SK-N-SH (cell line): ENCODE results near the gene GTF2I. TPM values are rescaled to one million over a fixed set of nuclear protein-coding genes. Genes with fewer than 3 reads are reported as not detected.

Source experiments
- CTCF ChIA-PET: fragments of 300-600, 350-600 bp; formaldehyde crosslinking; extraction: SDS; loops from one replicate; lab custom pipeline; 2021; lab: Yijun Ruan, JAX
- POLR2A ChIA-PET: fragments of 350-600 bp; sonication (Branson Sonifier 250); formaldehyde crosslinking; extraction: SDS; loops from one replicate; lab custom pipeline; 2020; ENCODE audit warnings: antibody characterized with exemption, inconsistent platforms; lab: Yijun Ruan, JAX
- DNase-seq: peaks from one replicate; pipeline ENCODE4 v3.0.0; 2012
- H2AFZ ChIP-seq: fragments of 200-600 bp; sonication (generic); 2 replicates; pipeline ENCODE4 v1.8.1; 2016; ENCODE audit warnings: antibody characterized with exemption, mild to moderate bottlenecking, low read depth
- H3F3A ChIP-seq: fragments of 200-600 bp; sonication (generic); replicated peaks from 2 replicates; pipeline ENCODE3; 2016; ENCODE audit warnings: antibody characterized with exemption, mild to moderate bottlenecking; ENCODE audit not compliant: insufficient read depth
- H3K27ac ChIP-seq, 2 experiments: fragments of 200-500 bp in 1 of 2; fragments of 200-600 bp in 1 of 2; sonication (Bioruptor generic) in 1 of 2; sonication (generic), shearing (Covaris generic) in 1 of 2; 2 replicates each; pipeline versions ENCODE4 v1.5.1 to v1.6.1; 2014 to 2016; ENCODE audit warnings: low read depth in 2 of 2, inconsistent platforms in 1 of 2, low read length in 1 of 2, mild to moderate bottlenecking in 1 of 2, mixed read lengths in 1 of 2
- H3K27me3 ChIP-seq: fragments of 200-600 bp; sonication (generic), shearing (Covaris generic); 2 replicates; pipeline ENCODE4 v1.6.1; 2016; ENCODE audit warnings: mixed run types; ENCODE audit not compliant: insufficient read depth
- H3K36me3 ChIP-seq, 2 experiments: fragments of 200-500 bp in 1 of 2; fragments of 200-600 bp in 1 of 2; sonication (Bioruptor generic) in 1 of 2; sonication (generic) in 1 of 2; replicated peaks in 1 of 2; 2 replicates each; pipeline versions ENCODE3 to v1.5.1; 2014 to 2016; ENCODE audit warnings: low read length in 1 of 2, mild to moderate bottlenecking in 1 of 2; ENCODE audit not compliant: insufficient read depth in 2 of 2, control insufficient read depth in 1 of 2
- H3K4me1 ChIP-seq, 2 experiments: fragments of 200-500 bp in 1 of 2; fragments of 200-600 bp in 1 of 2; sonication (Bioruptor generic) in 1 of 2; sonication (generic), shearing (Covaris generic) in 1 of 2; 2 replicates each; pipeline versions ENCODE4 v1.5.1 to v1.6.1; 2014 to 2016; ENCODE audit warnings: low read depth in 1 of 2, low read length in 1 of 2, mixed run types in 1 of 2; ENCODE audit not compliant: insufficient read depth in 2 of 2, control insufficient read depth in 1 of 2
- H3K4me2 ChIP-seq: fragments of 200-600 bp; sonication (generic), shearing (Covaris generic); 2 replicates; pipeline ENCODE4 v1.6.1; 2017; ENCODE audit warnings: mixed run types
- H3K4me3 ChIP-seq, 2 experiments: fragments of 200-500 bp in 1 of 2; fragments of 200-600 bp in 1 of 2; sonication (Bioruptor generic) in 1 of 2; sonication (generic), shearing (Covaris generic) in 1 of 2; 2 replicates each; pipeline versions ENCODE4 v1.5.1 to v1.8.1; 2014 to 2016; ENCODE audit warnings: low read depth in 2 of 2, inconsistent platforms in 1 of 2, low read length in 1 of 2, mild to moderate bottlenecking in 1 of 2, mixed read lengths in 1 of 2, moderate library complexity in 1 of 2
- H3K79me2 ChIP-seq: fragments of 200-600 bp; sonication (generic); 2 replicates; pipeline ENCODE4 v1.8.1; 2017; ENCODE audit warnings: mild to moderate bottlenecking; ENCODE audit not compliant: insufficient read depth
- H3K9ac ChIP-seq: fragments of 200-600 bp; sonication (generic); 2 replicates; pipeline ENCODE4 v1.6.1; 2017; ENCODE audit warnings: mixed run types
- H3K9me2 ChIP-seq: fragments of 200-600 bp; sonication (generic); 2 replicates; pipeline ENCODE4 v1.6.1; 2017; ENCODE audit warnings: mixed run types
- H3K9me3 ChIP-seq: fragments of 200-600 bp; sonication (generic); 2 replicates; pipeline ENCODE4 v1.6.1; 2017; ENCODE audit warnings: mixed run types, mild to moderate bottlenecking, moderate library complexity
- H4K20me1 ChIP-seq: fragments of 200-600 bp; sonication (generic); 2 replicates; pipeline ENCODE4 v1.6.1; 2017; ENCODE audit warnings: mild to moderate bottlenecking, mixed run types; ENCODE audit not compliant: insufficient read depth
- CHD2 ChIP-seq: fragments of 150-350 bp; IDR thresholded peaks from 2 replicates; pipeline ENCODE4 v1.6.1; 2018; ENCODE audit warnings: low read length; ENCODE audit not compliant: partially characterized antibody
- CTCF ChIP-seq: fragments of 200-600 bp; sonication (generic); IDR thresholded peaks from 2 replicates; pipeline ENCODE4 v1.6.1; 2017; ENCODE audit warnings: antibody characterized with exemption, mild to moderate bottlenecking, moderate library complexity
- ELF1 ChIP-seq: IDR thresholded peaks from 2 replicates; pipeline ENCODE4 v1.4.0; 2012
- EZH2phosphoT487 ChIP-seq: fragments of 200-600 bp; sonication (generic); IDR thresholded peaks from 2 replicates; pipeline ENCODE4 v1.6.1; 2017; ENCODE audit warnings: low read depth, mixed run types, mild to moderate bottlenecking, antibody characterized with exemption, moderate library complexity, borderline replicate concordance
- GABPA ChIP-seq: IDR thresholded peaks from 2 replicates; pipeline ENCODE4 v1.4.0; 2012; ENCODE audit warnings: low read depth, mild to moderate bottlenecking
- MAX ChIP-seq: IDR thresholded peaks from 2 replicates; pipeline ENCODE4 v1.4.0; 2012; ENCODE audit warnings: low read depth
- MEF2A ChIP-seq: IDR thresholded peaks from 2 replicates; pipeline ENCODE4 v1.4.0; 2012; ENCODE audit warnings: low read depth, borderline replicate concordance
- MXI1 ChIP-seq: IDR thresholded peaks from 2 replicates; pipeline ENCODE4 v1.6.1; 2012; ENCODE audit warnings: mild to moderate bottlenecking, low read depth, low read length, improper control_type of control experiment
- NFIC ChIP-seq: IDR thresholded peaks from 2 replicates; pipeline ENCODE4 v1.4.0; 2012; ENCODE audit warnings: borderline replicate concordance
- NRF1 ChIP-seq: IDR thresholded peaks from 2 replicates; pipeline ENCODE4 v1.6.1; 2012; ENCODE audit warnings: low read depth, mild to moderate bottlenecking, low read length
- RAD21 ChIP-seq: IDR thresholded peaks from 2 replicates; pipeline ENCODE4 v1.6.1; 2012; ENCODE audit warnings: mild to moderate bottlenecking, low read length
- RCOR1 ChIP-seq: fragments of 150-350 bp; IDR thresholded peaks from 2 replicates; pipeline ENCODE4 v1.6.1; 2017; ENCODE audit warnings: antibody characterized with exemption, low read length
- RFX5 ChIP-seq: IDR thresholded peaks from 2 replicates; pipeline ENCODE4 v1.6.1; 2012; ENCODE audit warnings: mild to moderate bottlenecking, improper control_type of control experiment, low read length
- RXRA ChIP-seq: IDR thresholded peaks from 2 replicates; pipeline ENCODE4 v1.4.0; 2012; ENCODE audit warnings: low read depth, mild to moderate bottlenecking, borderline replicate concordance
- SIN3A ChIP-seq: IDR thresholded peaks from 2 replicates; pipeline ENCODE4 v1.6.1; 2012; ENCODE audit warnings: low read depth, mild to moderate bottlenecking, low read length, moderate library complexity, borderline replicate concordance
- SMC3 ChIP-seq: IDR thresholded peaks from 2 replicates; pipeline ENCODE4 v1.6.1; 2012; ENCODE audit warnings: low read depth, low read length, improper control_type of control experiment
- TAF1 ChIP-seq: IDR thresholded peaks from 2 replicates; pipeline ENCODE4 v1.6.1; 2012; ENCODE audit warnings: low read depth, mild to moderate bottlenecking, low read length, moderate library complexity, borderline replicate concordance
- TCF12 ChIP-seq: IDR thresholded peaks from 2 replicates; pipeline ENCODE4 v1.4.0; 2012
- USF1 ChIP-seq: IDR thresholded peaks from 2 replicates; pipeline ENCODE4 v1.4.0; 2012; ENCODE audit warnings: low read depth, borderline replicate concordance
- USF2 ChIP-seq: fragments of 150-350 bp; IDR thresholded peaks from 2 replicates; pipeline ENCODE4 v1.6.1; 2017; ENCODE audit warnings: antibody characterized with exemption, low read length, low read depth, borderline replicate concordance
- YY1 ChIP-seq: IDR thresholded peaks from 2 replicates; pipeline ENCODE4 v1.4.0; 2012; ENCODE audit warnings: low read depth, mild to moderate bottlenecking
- WGBS: methylation state at CpG from one replicate; pipeline ENCODE4 v1.1.6; 2017; ENCODE audit warnings: low lambda C conversion rate; 5-methylcytosine and 5-hydroxymethylcytosine counted together
- polyA plus RNA-seq, 3 experiments: library from polyadenylated mRNA; depleted of rRNA; stranded (reverse); fragments of >200 nt; gene quantifications; 2 replicates each; pipeline ENCODE4 v1.2.3, GENCODE V29; 2012

GTF2I gene
- polyA plus RNA-seq, 1 of the 3 experiments (the other 2 are of a cell fraction), result 90.5 TPM

- Histone ChIP-seq H2AFZ (no peak overlapping the region), H3K4me3 (no peak overlapping the region)
- TF ChIP-seq NRF1, result no peak
- TF ChIP-seq RAD21, result no peak
- no peak for TF ChIP-seq ELF1
- no peak for TF ChIP-seq CTCF
- no peak for TF ChIP-seq MEF2A
- no peak for TF ChIP-seq CHD2
- no peak for TF ChIP-seq RCOR1
- TF ChIP-seq EZH2phosphoT487, result no peak
- TF ChIP-seq NFIC, result no peak
- TF ChIP-seq TAF1, result no peak
- no peak for TF ChIP-seq SIN3A
- TF ChIP-seq GABPA, result no peak
- TF ChIP-seq USF2, result no peak
- TF ChIP-seq SMC3, result no peak
- TF ChIP-seq, all 33 proteins: peak for 0
- peaks cover 4 to 12% of the 10 kb centered on the region in 2 experiments; a peak in 3 of 4 replicates for H3K4me1 ChIP-seq
- H3K9me3 ChIP-seq, result no peaks in the 10 kb centered on the region
- no peak for DNase-seq
- CTCF ChIA-PET, result interaction anchor here (1.4 to 1.5 kb wide), 2 partner anchors 231 to 232 kb away, joined by 3 read pairs; no protein-coding TSS in a partner anchor
- no peak overlapping the region for H3K4me2 ChIP-seq
- no peak overlapping the region for H3K27ac ChIP-seq
- 87% methylated on average over 8 of the region's 8 CpGs for WGBS
- H4K20me1 ChIP-seq, result no peaks in the 10 kb centered on the region
- H3K27me3 ChIP-seq, result no peaks in the 10 kb centered on the region
- peaks cover 3% of the 10 kb centered on the region for H3F3A ChIP-seq
- H3K79me2 ChIP-seq, result no peaks in the 10 kb centered on the region
- H3K36me3 ChIP-seq, result no peaks in the 10 kb centered on the region
- H3K9ac ChIP-seq, result no peak overlapping the region
- no peaks in the 10 kb centered on the region for H3K9me2 ChIP-seq
- POLR2A ChIA-PET, result no interaction called here
Measured at GRCh38 chr7:74632505-74632904, 25.0 kb upstream of the GTF2I start.

- Histone ChIP-seq H3K36me3 (no peaks in the 10 kb centered on the region), H3K27ac (no peak overlapping the region), H3F3A (peaks cover 3% of the 10 kb centered on the region), H3K9me3 (no peaks in the 10 kb centered on the region), H3K4me2 (no peak overlapping the region), H3K79me2 (no peaks in the 10 kb centered on the region), H4K20me1 (no peaks in the 10 kb centered on the region), H3K9me2 (no peaks in the 10 kb centered on the region), H2AFZ (no peak overlapping the region), H3K4me1 (peaks cover 2 to 12% of the 10 kb centered on the region in 2 experiments; a peak in 3 of 4 replicates), H3K9ac (no peak overlapping the region), H3K27me3 (no peaks in the 10 kb centered on the region), H3K4me3 (no peak overlapping the region)
- DNase-seq, result no peak
- POLR2A ChIA-PET, result no interaction called here
- CTCF ChIA-PET, result interaction anchor here (1.1 to 1.5 kb wide), 3 partner anchors 9 to 233 kb away, joined by 3 read pairs; no protein-coding TSS in a partner anchor
- TF ChIP-seq YY1, result no peak
- no peak for TF ChIP-seq RXRA
- TF ChIP-seq GABPA, result no peak
- no peak for TF ChIP-seq USF1
- TF ChIP-seq SMC3, result no peak
- TF ChIP-seq MAX, result no peak
- no peak for TF ChIP-seq TCF12
- no peak for TF ChIP-seq NFIC
- TF ChIP-seq MEF2A, result no peak
- TF ChIP-seq RFX5, result no peak
- no peak for TF ChIP-seq MXI1
- TF ChIP-seq CTCF, result no peak
- TF ChIP-seq SIN3A, result no peak
- TF ChIP-seq TAF1, result no peak
- WGBS, result 93% methylated on average over 7 of the region's 9 CpGs
Measured at GRCh38 chr7:74633451-74633921, 24.0 kb upstream of the GTF2I start.
